IMR-90 (cell line): ENCODE results near the gene PEAK1. TPM values are rescaled to one million over a fixed set of nuclear protein-coding genes. Genes with fewer than 3 reads are reported as not detected.

Experiments used
- ATAC-seq: fragments of 200-7000 bp; cut with Tn5 transposase; 2 replicates; pipeline ENCODE4 v1.9.1; 2020; ENCODE audit warnings: low read depth, mild to moderate bottlenecking, moderate library complexity
- BruUV-seq: library from RNA; stranded (reverse); fragments of 400-500 nt; replicated peaks from 2 replicates; lab custom pipeline; 2021; lab: Mats Ljungman, UMichigan
- CTCF ChIA-PET: fragments of 300-600 bp; formaldehyde crosslinking; extraction: SDS; loops from one replicate; lab custom pipeline; 2021; ENCODE audit warnings: antibody characterized with exemption; lab: Yijun Ruan, JAX
- POLR2A ChIA-PET: fragments of 300-600 bp; sonication (Branson Sonifier 250); formaldehyde crosslinking; loops from one replicate; lab custom pipeline; 2022; ENCODE audit warnings: antibody characterized with exemption; ENCODE audit not compliant: unreplicated experiment; lab: Charles Lee
- DNase-seq: peaks from one replicate; pipeline ENCODE4 v3.0.0; 2013
- H2AFZ ChIP-seq: replicated peaks from 2 replicates; pipeline ENCODE3; 2013; ENCODE audit warnings: low read length, mild to moderate bottlenecking; ENCODE audit not compliant: poor library complexity
- H2AK5ac ChIP-seq: 2 replicates; pipeline ENCODE4 v1.6.1; 2013; ENCODE audit warnings: low read depth, low read length, inconsistent platforms
- H2AK9ac ChIP-seq: replicated peaks from 2 replicates; pipeline ENCODE3; 2013; ENCODE audit warnings: mild to moderate bottlenecking, low read depth, low read length, moderate library complexity; ENCODE audit not compliant: poor library complexity
- H2BK120ac ChIP-seq: 2 replicates; pipeline ENCODE4 v1.6.1; 2013; ENCODE audit warnings: low read depth, low read length, inconsistent platforms
- H2BK15ac ChIP-seq: 3 replicates; pipeline ENCODE4 v1.6.1; 2013; ENCODE audit warnings: low read depth, low read length, inconsistent platforms
- H2BK20ac ChIP-seq: 2 replicates; pipeline ENCODE4 v1.6.1; 2013; ENCODE audit warnings: low read depth, mild to moderate bottlenecking, inconsistent platforms, low read length, moderate library complexity
- H2BK5ac ChIP-seq: 2 replicates; pipeline ENCODE4 v1.6.1; 2013; ENCODE audit warnings: mild to moderate bottlenecking, low read depth, low read length, inconsistent platforms; ENCODE audit not compliant: poor library complexity, severe bottlenecking
- H3K14ac ChIP-seq: replicated peaks from 2 replicates; pipeline ENCODE4 v1.6.1; 2013; ENCODE audit warnings: low read depth, low read length, inconsistent platforms
- H3K18ac ChIP-seq: 2 replicates; pipeline ENCODE4 v1.6.1; 2013; ENCODE audit warnings: low read depth, low read length, control low read depth
- H3K23ac ChIP-seq: 2 replicates; pipeline ENCODE4 v1.6.1; 2013; ENCODE audit warnings: low read depth, low read length, inconsistent platforms
- H3K27ac ChIP-seq: 2 replicates; pipeline ENCODE4 v1.5.1; 2013; ENCODE audit warnings: mild to moderate bottlenecking, control low read depth, low read length; ENCODE audit not compliant: insufficient read depth
- H3K27me3 ChIP-seq: 2 replicates; pipeline ENCODE4 v1.6.1; 2013; ENCODE audit warnings: low read length; ENCODE audit not compliant: control insufficient read depth, insufficient read depth
- H3K36me3 ChIP-seq: 2 replicates; pipeline ENCODE4 v1.6.1; 2013; ENCODE audit warnings: low read length, mixed read lengths; ENCODE audit not compliant: control insufficient read depth, insufficient read depth
- H3K4ac ChIP-seq: 2 replicates; pipeline ENCODE4 v1.6.1; 2013; ENCODE audit warnings: low read depth, low read length, inconsistent platforms
- H3K4me1 ChIP-seq: 2 replicates; pipeline ENCODE4 v1.6.1; 2013; ENCODE audit warnings: low read length, mixed read lengths; ENCODE audit not compliant: control insufficient read depth, insufficient read depth
- H3K4me2 ChIP-seq: 2 replicates; pipeline ENCODE4 v1.6.1; 2013; ENCODE audit warnings: low read depth, mild to moderate bottlenecking, control low read depth, low read length, moderate library complexity
- H3K4me3 ChIP-seq: 2 replicates; pipeline ENCODE4 v1.5.1; 2013; ENCODE audit warnings: low read depth, mild to moderate bottlenecking, control low read depth, low read length, moderate library complexity; ENCODE audit not compliant: insufficient read depth
- H3K56ac ChIP-seq: 2 replicates; pipeline ENCODE4 v1.6.1; 2013; ENCODE audit warnings: low read length, inconsistent platforms; ENCODE audit not compliant: insufficient read depth; ENCODE audit errors: extremely low read depth
- H3K79me1 ChIP-seq, 2 experiments: 2 replicates each; pipeline ENCODE4 v1.6.1; 2013; ENCODE audit warnings: low read length in 2 of 2, inconsistent platforms in 1 of 2, low read depth in 1 of 2
- H3K9ac ChIP-seq: 2 replicates; pipeline ENCODE4 v1.6.1; 2013; ENCODE audit warnings: low read depth, low read length, control low read depth
- H3K9me1 ChIP-seq: 2 replicates; pipeline ENCODE4 v1.6.1; 2013; ENCODE audit warnings: low read length, inconsistent platforms; ENCODE audit not compliant: insufficient read depth
- H3K9me3 ChIP-seq: 2 replicates; pipeline ENCODE4 v1.6.1; 2013; ENCODE audit warnings: low read length; ENCODE audit not compliant: control insufficient read depth, insufficient read depth
- H4K20me1 ChIP-seq: 2 replicates; pipeline ENCODE4 v1.6.1; 2013; ENCODE audit warnings: low read length, inconsistent platforms; ENCODE audit not compliant: insufficient read depth
- H4K5ac ChIP-seq: 2 replicates; pipeline ENCODE4 v1.6.1; 2013; ENCODE audit warnings: mild to moderate bottlenecking, low read depth, low read length, control low read depth
- H4K8ac ChIP-seq, 2 experiments: 2 replicates each; pipeline ENCODE4 v1.6.1; 2013; ENCODE audit warnings: low read depth in 2 of 2, low read length in 2 of 2, control low read depth in 1 of 2, inconsistent platforms in 1 of 2
- H4K91ac ChIP-seq: 2 replicates; pipeline ENCODE4 v1.6.1; 2013; ENCODE audit warnings: low read depth, low read length, inconsistent platforms; ENCODE audit not compliant: insufficient read depth
- FOS ChIP-seq: fragments of 150-350 bp; IDR thresholded peaks from 2 replicates; pipeline ENCODE4 v1.6.1; 2016; ENCODE audit warnings: low read depth, low read length
- MAFK ChIP-seq: IDR thresholded peaks from 2 replicates; pipeline ENCODE4 v1.6.1; 2012; ENCODE audit warnings: low read depth, low read length, improper control_type of control experiment
- POLR2A ChIP-seq: IDR thresholded peaks from 2 replicates; pipeline ENCODE4 v1.6.1; 2012; ENCODE audit warnings: mild to moderate bottlenecking, low read depth, low read length
- RAD21 ChIP-seq: IDR thresholded peaks from 2 replicates; pipeline ENCODE4 v1.6.1; 2012; ENCODE audit warnings: low read length, improper control_type of control experiment
- RCOR1 ChIP-seq: IDR thresholded peaks from 2 replicates; pipeline ENCODE4 v1.6.1; 2012; ENCODE audit warnings: mild to moderate bottlenecking, low read length, improper control_type of control experiment; ENCODE audit not compliant: insufficient replicate concordance
- SMC3 ChIP-seq: fragments of 150-350 bp; IDR thresholded peaks from 2 replicates; pipeline ENCODE4 v1.6.1; 2016; ENCODE audit warnings: low read depth, mild to moderate bottlenecking, antibody characterized with exemption, low read length, moderate library complexity
- WGBS, 2 experiments: methylation state at CpG; one replicate each; pipeline versions ENCODE4 v1.1.5 to v1.1.7; 2013; ENCODE audit warnings: missing lambda C conversion rate in 2 of 2; ENCODE audit not compliant: insufficient read length in 1 of 2; ENCODE audit errors: extremely low coverage in 2 of 2; 5-methylcytosine and 5-hydroxymethylcytosine counted together
- dilution Hi-C: fragments of 300-500 bp; cut with HindIII; formaldehyde crosslinking; loops from one replicate; pipeline ENCODE4 v1.14.3; 2018; ENCODE audit warnings: low sequenced_read_pairs; ENCODE audit not compliant: unreplicated experiment
- in situ Hi-C: fragments of 300-500 bp; cut with MboI; formaldehyde crosslinking; loops from 3 replicates; pipeline ENCODE4 v1.14.3; 2019; ENCODE audit warnings: low sequenced_read_pairs, inconsistent platforms, mixed read lengths
- intact Hi-C: fragments of 100-400 bp; cut with micrococcal nuclease; formaldehyde crosslinking; loops from 2 replicates; pipeline ENCODE4 v1.10.0; 2022
- polyA plus RNA-seq, 3 experiments: library from polyadenylated mRNA; depleted of rRNA; stranded (reverse); fragments of >200 nt; gene quantifications; 2 replicates each; pipeline ENCODE4 v1.2.3, GENCODE V29; 2012; ENCODE audit warnings: low replicate concordance in 1 of 3
- total RNA-seq: library from RNA; depleted of rRNA; stranded (reverse); fragments of >200 nt; gene quantifications from 2 replicates; pipeline ENCODE4 v1.2.3, GENCODE V29; 2012
- TF ChIP-seq, protein P1 (sequence below): fragments of 150-350 bp; IDR thresholded peaks from 2 replicates; pipeline ENCODE4 v1.6.1; 2016; ENCODE audit warnings: low read depth, mild to moderate bottlenecking, low read length, moderate library complexity, borderline replicate concordance
- TF ChIP-seq, protein P2 (sequence below): fragments of 150-350 bp; IDR thresholded peaks from 2 replicates; pipeline ENCODE4 v1.6.1; 2017; ENCODE audit warnings: mild to moderate bottlenecking, antibody characterized with exemption, low read length, low read depth

The PEAK1 gene
- total and polyA plus RNA-seq, 2 of the 4 experiments (the other 2 are of a cell fraction): 21.5 to 43.9 TPM

DNA sequence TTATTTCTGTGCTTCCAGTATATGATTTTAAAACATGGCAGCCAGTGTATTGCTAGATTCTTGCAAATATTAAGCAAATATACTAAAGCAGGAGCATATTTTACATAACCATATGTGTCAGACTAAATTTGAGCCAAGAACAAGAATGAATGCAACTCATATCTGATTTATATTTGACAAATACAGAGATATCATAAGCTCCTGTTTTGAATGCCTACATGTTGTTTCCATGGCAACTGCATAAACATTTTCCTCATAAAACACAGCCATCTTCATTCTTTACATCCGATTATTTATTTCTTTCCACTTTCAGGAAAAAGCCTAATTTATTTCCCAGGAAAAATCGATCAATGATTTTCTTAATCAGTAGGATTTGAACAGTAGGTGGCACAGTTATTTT, 176.8 kb downstream of the PEAK1 start:
- no TSS peak for BruUV-seq
- ChIA-PET POLR2A (no interaction called here), CTCF (no interaction called here)
- Histone ChIP-seq H3K27me3 (no peaks in the 10 kb centered on the region), H3K4me1 (no peaks in the 10 kb centered on the region), H2AK9ac (no peak overlapping the region), H4K8ac (no peak overlapping the region), H3K56ac (no peak overlapping the region), H3K4me2 (no peak overlapping the region), H3K9ac (no peak overlapping the region), H3K9me1 (0 out of 2 replicates have a peak, but pooled peaks cover 2% of the 10 kb centered on the region), H2BK20ac (no peak overlapping the region), H4K20me1 (no peaks in the 10 kb centered on the region), H4K5ac (no peak overlapping the region), H2AFZ (no peak overlapping the region), H3K14ac (no peak overlapping the region), H3K79me1 (peaks cover 3 to 13% of the 10 kb centered on the region in 2 experiments; a peak in 3 of 4 replicates), H2BK5ac (no peak overlapping the region), H3K4me3 (no peak overlapping the region), H3K4ac (no peak overlapping the region), H2AK5ac (no peak overlapping the region), H4K91ac (no peak overlapping the region), H3K36me3 (peaks cover 11% of the 10 kb centered on the region), H3K9me3 (no peaks in the 10 kb centered on the region), H3K27ac (no peak overlapping the region), H2BK15ac (no peak overlapping the region), H2BK120ac (no peak overlapping the region), H3K23ac (no peak overlapping the region), H3K18ac (no peak overlapping the region)
- peak; percentile 46 for DNase-seq
- dilution Hi-C loops: no loop called here
- intact Hi-C loops: no loop called here
- WGBS, 2 experiments: 100% methylated on average over 1 of the region's 2 CpGs; no CpG with 5 or more reads in 1 of the 2 experiments
- in situ Hi-C loops: no loop called here
- ATAC-seq: no peak
- TF ChIP-seq POLR2A (no peak), MAFK (no peak), RCOR1 (no peak), RAD21 (no peak), FOS (no peak), SMC3 (no peak)
- TF ChIP-seq, protein P1, sequence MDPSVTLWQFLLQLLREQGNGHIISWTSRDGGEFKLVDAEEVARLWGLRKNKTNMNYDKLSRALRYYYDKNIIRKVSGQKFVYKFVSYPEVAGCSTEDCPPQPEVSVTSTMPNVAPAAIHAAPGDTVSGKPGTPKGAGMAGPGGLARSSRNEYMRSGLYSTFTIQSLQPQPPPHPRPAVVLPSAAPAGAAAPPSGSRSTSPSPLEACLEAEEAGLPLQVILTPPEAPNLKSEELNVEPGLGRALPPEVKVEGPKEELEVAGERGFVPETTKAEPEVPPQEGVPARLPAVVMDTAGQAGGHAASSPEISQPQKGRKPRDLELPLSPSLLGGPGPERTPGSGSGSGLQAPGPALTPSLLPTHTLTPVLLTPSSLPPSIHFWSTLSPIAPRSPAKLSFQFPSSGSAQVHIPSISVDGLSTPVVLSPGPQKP: no peak
- TF ChIP-seq, protein P2, sequence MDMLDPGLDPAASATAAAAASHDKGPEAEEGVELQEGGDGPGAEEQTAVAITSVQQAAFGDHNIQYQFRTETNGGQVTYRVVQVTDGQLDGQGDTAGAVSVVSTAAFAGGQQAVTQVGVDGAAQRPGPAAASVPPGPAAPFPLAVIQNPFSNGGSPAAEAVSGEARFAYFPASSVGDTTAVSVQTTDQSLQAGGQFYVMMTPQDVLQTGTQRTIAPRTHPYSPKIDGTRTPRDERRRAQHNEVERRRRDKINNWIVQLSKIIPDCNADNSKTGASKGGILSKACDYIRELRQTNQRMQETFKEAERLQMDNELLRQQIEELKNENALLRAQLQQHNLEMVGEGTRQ: no peak
